Osteoblast (primary cell): ENCODE results near the gene RTP2. TPM values are rescaled to one million over a fixed set of nuclear protein-coding genes. Genes with fewer than 3 reads are reported as not detected.
"Not testable (repeated sequence)": the region's sequence is repeated elsewhere in the genome, so short reads cannot be mapped to it uniquely, and the experiment has no call there.

Source experiments
- DNase-seq: peaks from one replicate; pipeline ENCODE4 v3.0.0; 2011; ENCODE audit warnings: low spot score, mixed read lengths; ENCODE audit not compliant: insufficient read length; ENCODE audit errors: missing footprints
- H2AFZ ChIP-seq: 2 replicates; pipeline ENCODE4 v1.6.0; 2011; ENCODE audit warnings: mild to moderate bottlenecking, low read length
- H3K27ac ChIP-seq: 2 replicates; pipeline ENCODE4 v1.5.1; 2011; ENCODE audit warnings: mild to moderate bottlenecking, low read depth, low read length, moderate library complexity
- H3K27me3 ChIP-seq: 2 replicates; pipeline ENCODE4 v1.6.0; 2012; ENCODE audit warnings: mild to moderate bottlenecking, control low read depth, inconsistent platforms, low read length, moderate library complexity; ENCODE audit not compliant: insufficient read depth
- H3K36me3 ChIP-seq: 2 replicates; pipeline ENCODE4 v1.5.1; 2011; ENCODE audit warnings: mild to moderate bottlenecking, low read length, control low read depth, moderate library complexity; ENCODE audit not compliant: insufficient read depth
- H3K4me1 ChIP-seq: 2 replicates; pipeline ENCODE4 v1.5.1; 2011; ENCODE audit warnings: mild to moderate bottlenecking, low read length, control low read depth, moderate library complexity; ENCODE audit not compliant: insufficient read depth
- H3K4me2 ChIP-seq: 2 replicates; pipeline ENCODE4 v1.6.0; 2011; ENCODE audit warnings: mild to moderate bottlenecking, low read length; ENCODE audit not compliant: insufficient read depth
- H3K4me3 ChIP-seq: fragments of 200-600 bp; sonication (generic); 3 replicates; pipeline ENCODE4 v1.5.1; 2012; ENCODE audit warnings: mild to moderate bottlenecking, low read length, inconsistent platforms; ENCODE audit not compliant: insufficient read depth
- H3K79me2 ChIP-seq: 2 replicates; pipeline ENCODE4 v1.6.0; 2012; ENCODE audit warnings: mild to moderate bottlenecking, low read length, control low read depth, inconsistent platforms; ENCODE audit not compliant: insufficient read depth
- H3K9me3 ChIP-seq: 2 replicates; pipeline ENCODE4 v1.5.1; 2011; ENCODE audit warnings: low read depth, low read length, control low read depth
- H4K20me1 ChIP-seq: 2 replicates; pipeline ENCODE4 v1.6.0; 2012; ENCODE audit warnings: mild to moderate bottlenecking, low read length, control low read depth; ENCODE audit not compliant: insufficient read depth
- total RNA-seq: library from RNA; depleted of rRNA; stranded (reverse); fragments of >200 nt; gene quantifications from 2 replicates; pipeline ENCODE4 v1.2.3, GENCODE V29; 2012
- TF ChIP-seq, protein P1 (sequence below): IDR thresholded peaks from 2 replicates; pipeline ENCODE4 v1.5.1; 2011; ENCODE audit warnings: mild to moderate bottlenecking, low read depth, low read length, moderate library complexity; ENCODE audit errors: extremely low read depth

RTP2 gene
- total RNA-seq, 1 donor, result not detected

GRCh38 chr3:187684444-187684843 is 17.9 kb downstream of the RTP2 start:
- H3K9me3 ChIP-seq, result peaks cover 5% of the 10 kb centered on the region
- H3K36me3 ChIP-seq, result no peaks in the 10 kb centered on the region
- H3K4me2 ChIP-seq, result no peak overlapping the region
- no peaks in the 10 kb centered on the region for H4K20me1 ChIP-seq
- H2AFZ ChIP-seq, result no peak overlapping the region
- no peak overlapping the region for H3K27ac ChIP-seq
- no peak overlapping the region for H3K4me3 ChIP-seq
- H3K27me3 ChIP-seq, result peaks cover 18% of the 10 kb centered on the region
- TF ChIP-seq, protein P1, sequence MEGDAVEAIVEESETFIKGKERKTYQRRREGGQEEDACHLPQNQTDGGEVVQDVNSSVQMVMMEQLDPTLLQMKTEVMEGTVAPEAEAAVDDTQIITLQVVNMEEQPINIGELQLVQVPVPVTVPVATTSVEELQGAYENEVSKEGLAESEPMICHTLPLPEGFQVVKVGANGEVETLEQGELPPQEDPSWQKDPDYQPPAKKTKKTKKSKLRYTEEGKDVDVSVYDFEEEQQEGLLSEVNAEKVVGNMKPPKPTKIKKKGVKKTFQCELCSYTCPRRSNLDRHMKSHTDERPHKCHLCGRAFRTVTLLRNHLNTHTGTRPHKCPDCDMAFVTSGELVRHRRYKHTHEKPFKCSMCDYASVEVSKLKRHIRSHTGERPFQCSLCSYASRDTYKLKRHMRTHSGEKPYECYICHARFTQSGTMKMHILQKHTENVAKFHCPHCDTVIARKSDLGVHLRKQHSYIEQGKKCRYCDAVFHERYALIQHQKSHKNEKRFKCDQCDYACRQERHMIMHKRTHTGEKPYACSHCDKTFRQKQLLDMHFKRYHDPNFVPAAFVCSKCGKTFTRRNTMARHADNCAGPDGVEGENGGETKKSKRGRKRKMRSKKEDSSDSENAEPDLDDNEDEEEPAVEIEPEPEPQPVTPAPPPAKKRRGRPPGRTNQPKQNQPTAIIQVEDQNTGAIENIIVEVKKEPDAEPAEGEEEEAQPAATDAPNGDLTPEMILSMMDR, result no peak
- no peaks in the 10 kb centered on the region for H3K79me2 ChIP-seq
- no peaks in the 10 kb centered on the region for H3K4me1 ChIP-seq
- DNase-seq, result no peak

GRCh38 chr3:187681756-187682155 is 20.6 kb downstream of the RTP2 start:
- not testable (repeated sequence) for H2AFZ ChIP-seq, H3K27me3 ChIP-seq, H3K4me2 ChIP-seq, H3K4me3 ChIP-seq, H3K9me3 ChIP-seq, DNase-seq, H3K27ac ChIP-seq, H3K79me2 ChIP-seq, H3K36me3 ChIP-seq, H3K4me1 ChIP-seq, H4K20me1 ChIP-seq

DNA sequence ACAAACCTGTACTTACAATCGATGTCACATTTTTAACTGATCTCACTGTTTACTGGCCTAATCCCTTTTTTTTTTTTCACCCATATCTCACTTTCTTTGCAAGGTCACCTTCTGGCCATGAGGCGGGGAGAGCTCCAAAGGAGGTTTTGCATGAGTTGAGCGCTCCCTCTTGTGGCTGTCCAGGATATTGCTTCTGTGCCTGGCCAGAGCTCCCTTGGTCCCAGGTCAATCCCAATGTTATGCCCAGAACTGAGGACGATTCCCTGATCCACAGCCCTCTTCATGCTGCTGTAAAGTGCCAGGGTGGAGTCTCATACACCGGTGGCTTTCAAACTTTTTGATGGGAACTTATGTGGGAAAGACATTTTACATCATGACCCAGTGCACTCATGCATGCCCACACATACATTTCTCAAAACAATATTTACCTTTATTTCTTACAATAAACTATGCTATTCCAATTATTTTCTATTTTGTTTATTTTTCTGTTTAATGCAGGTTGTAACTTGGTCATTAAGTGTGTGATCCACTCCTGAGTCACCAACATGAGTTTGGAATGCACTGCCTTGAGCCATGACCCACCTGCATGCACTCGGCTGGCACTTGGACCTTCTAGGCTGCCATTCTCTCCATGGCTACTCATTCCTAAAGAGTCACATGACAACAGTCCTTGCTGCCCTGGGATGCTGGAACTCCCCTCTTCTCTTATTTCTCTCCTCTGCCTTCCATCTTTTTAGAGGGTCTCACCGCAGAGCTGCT is 22.5 kb downstream of the RTP2 start:
- Histone ChIP-seq H3K9me3 (no peaks in the 10 kb centered on the region), H3K4me2 (no peak overlapping the region), H4K20me1 (no peaks in the 10 kb centered on the region), H3K27ac (no peak overlapping the region), H3K4me1 (no peaks in the 10 kb centered on the region), H3K4me3 (no peak overlapping the region), H3K36me3 (no peaks in the 10 kb centered on the region), H2AFZ (no peak overlapping the region), H3K79me2 (no peaks in the 10 kb centered on the region), H3K27me3 (peaks cover 16% of the 10 kb centered on the region)
- TF ChIP-seq, protein P1, result peak; percentile 96
- peak; percentile 87 for DNase-seq

- Histone ChIP-seq H3K4me2 (no peak overlapping the region), H2AFZ (no peak overlapping the region), H4K20me1 (no peaks in the 10 kb centered on the region), H3K27me3 (peaks cover 20% of the 10 kb centered on the region), H3K4me3 (no peak overlapping the region), H3K36me3 (no peaks in the 10 kb centered on the region), H3K9me3 (no peaks in the 10 kb centered on the region), H3K79me2 (no peaks in the 10 kb centered on the region), H3K27ac (no peak overlapping the region), H3K4me1 (no peaks in the 10 kb centered on the region)
- no peak for DNase-seq
- TF ChIP-seq, protein P1, result peak; percentile 68
These were observed 23.6 kb downstream of the RTP2 start for GRCh38 chr3:187678726-187679268.
